Spleen (tissue), 11 donors: ENCODE data around the gene KRT24. TPM values are rescaled to one million over a fixed set of nuclear protein-coding genes. Genes with fewer than 3 reads are reported as not detected.

ENCODE experiments used
- DNase-seq: peaks from one replicate; pipeline ENCODE4 v3.0.0-alpha.2; 2020
- H3K27ac ChIP-seq, 8 donors: fragments of 200-600 bp; sonication (generic) in 7 of 8; 1 replicate in 4 of 8; 2 replicates in 4 of 8; pipeline versions ENCODE4 v1.5.0 to v1.8.0; 2016 to 2021; ENCODE audit warnings: inconsistent platforms in 4 of 8, mild to moderate bottlenecking in 4 of 8, moderate library complexity in 1 of 8
- H3K27me3 ChIP-seq, 7 donors: fragments of 200-600 bp; sonication (generic) in 6 of 7; replicated peaks in 1 of 7; 1 replicate in 4 of 7; 2 replicates in 3 of 7; pipeline versions ENCODE4 v1.5.0 to v1.8.0; 2016 to 2021; ENCODE audit warnings: inconsistent platforms in 3 of 7, mild to moderate bottlenecking in 1 of 7
- H3K36me3 ChIP-seq, 6 donors: fragments of 200-600 bp; sonication (generic) in 5 of 6; 1 replicate in 4 of 6; 2 replicates in 2 of 6; pipeline versions ENCODE4 v1.5.0 to v1.8.0; 2016 to 2021; ENCODE audit warnings: inconsistent platforms in 2 of 6
- H3K4me1 ChIP-seq, 6 donors: fragments of 200-600 bp; sonication (generic) in 5 of 6; 1 replicate in 3 of 6; 2 replicates in 3 of 6; pipeline versions ENCODE4 v1.5.0 to v1.8.0; 2016 to 2021; ENCODE audit warnings: inconsistent platforms in 3 of 6
- H3K4me3 ChIP-seq, 8 donors: fragments of 200-600 bp; sonication (generic) in 7 of 8; 1 replicate in 4 of 8; 2 replicates in 4 of 8; pipeline versions ENCODE4 v1.5.0 to v1.8.0; 2016 to 2021; ENCODE audit warnings: inconsistent platforms in 4 of 8, mild to moderate bottlenecking in 4 of 8, moderate library complexity in 2 of 8
- H3K9me3 ChIP-seq, 8 donors: fragments of 200-600 bp; sonication (generic) in 7 of 8; 1 replicate in 4 of 8; 2 replicates in 4 of 8; pipeline versions ENCODE4 v1.5.0 to v1.8.0; 2016 to 2021; ENCODE audit warnings: inconsistent platforms in 4 of 8
- POLR2A ChIP-seq, 3 donors: fragments of 450-650 bp; IDR thresholded peaks; one replicate each; pipeline ENCODE4 v1.5.1; 2017; ENCODE audit warnings: antibody characterized with exemption in 3 of 3, mild to moderate bottlenecking in 1 of 3
- POLR2AphosphoS5 ChIP-seq, 3 donors: sonication (generic); formaldehyde crosslinking; IDR thresholded peaks; one replicate each; pipeline ENCODE4 v1.5.1; 2017; ENCODE audit warnings: antibody characterized with exemption in 3 of 3
- WGBS, 5 donors: extraction: QIAGEN DNeasy Blood & Tissue Kit in 3 of 5; methylation state at CpG; one replicate each; pipeline versions ENCODE4 v1.1.5 to v1.1.7; 2013 to 2018; 5-methylcytosine and 5-hydroxymethylcytosine counted together
- intact Hi-C: fragments of 100-400 bp; cut with DNase I; formaldehyde crosslinking; loops from one replicate; pipeline ENCODE4 v1.15.0; 2023; ENCODE audit warnings: low total_unique reads
- polyA plus RNA-seq, 3 donors: library from polyadenylated mRNA; stranded (reverse); fragments of 200-250 nt; gene quantifications; one replicate each; pipeline ENCODE4 v1.2.1, GENCODE V29; 2013
- total RNA-seq, 7 donors: library from RNA; depleted of rRNA in 3 of 7; stranded (reverse); fragments of >200 nt in 3 of 7; fragmentation: NEBNext Ultra II Directional in 4 of 7; extraction: Animal tissue kit (Norgen Biotek cat#: 25700) in 4 of 7; gene quantifications; one replicate each; pipeline versions ENCODE4 v1.1.0 to v1.2.1, GENCODE V29; 2016 to 2021
- TF ChIP-seq, protein P1 (sequence below), 11 experiments: fragments of 200-600 bp in 7 of 11; fragments of 450-650 bp in 4 of 11; sonication (generic) in 4 of 11; IDR thresholded peaks in 8 of 11; conservative IDR thresholded peaks in 3 of 11; 1 replicate in 7 of 11; 2 replicates in 4 of 11; pipeline versions ENCODE4 v1.4.0 to v1.8.0; 2016 to 2021; ENCODE audit warnings: antibody characterized with exemption in 11 of 11, inconsistent platforms in 4 of 11, mild to moderate bottlenecking in 1 of 11
- donor health status: healthy with polysubstance abuse.
- donor health status: DM: no; HTN: no; CAD: no; lungs with moderate emphysema.
- donor health status: DM: no; HTN: no; CAD: no.
- donor health status: Bipolar disorder and iron deficiency.
- donor health status: healthy.
- donor health status: DM: no; HTN: no; CAD: no.
- donor health status: DM: yes; HTN: yes; CAD: no.

KRT24 gene
- total and polyA plus RNA-seq, 10 donors: 0.03 TPM; not detected in 9

- WGBS, 5 donors: 77 to 91% (median 82%) methylated on average over 9 of the region's 9 CpGs
Observed at GRCh38 chr17:40694584-40694983, 9.0 kb downstream of the KRT24 start.

GRCh38 chr17:40687106-40687505 lies 16.4 kb downstream of the KRT24 start:
- 83 to 90% (median 87%) methylated on average over 5 of the region's 5 CpGs for WGBS, 5 donors
- H3K4me3 ChIP-seq: no peak overlapping the region

More at GRCh38 chr17:40694584-40694983, 9.0 kb downstream of the KRT24 start:
- H3K27ac ChIP-seq: no peak overlapping the region
- H3K4me3 ChIP-seq: no peak overlapping the region
- no peaks in the 10 kb centered on the region for H3K36me3 ChIP-seq
- H3K9me3 ChIP-seq: no peaks in the 10 kb centered on the region
- TF ChIP-seq, protein P1, sequence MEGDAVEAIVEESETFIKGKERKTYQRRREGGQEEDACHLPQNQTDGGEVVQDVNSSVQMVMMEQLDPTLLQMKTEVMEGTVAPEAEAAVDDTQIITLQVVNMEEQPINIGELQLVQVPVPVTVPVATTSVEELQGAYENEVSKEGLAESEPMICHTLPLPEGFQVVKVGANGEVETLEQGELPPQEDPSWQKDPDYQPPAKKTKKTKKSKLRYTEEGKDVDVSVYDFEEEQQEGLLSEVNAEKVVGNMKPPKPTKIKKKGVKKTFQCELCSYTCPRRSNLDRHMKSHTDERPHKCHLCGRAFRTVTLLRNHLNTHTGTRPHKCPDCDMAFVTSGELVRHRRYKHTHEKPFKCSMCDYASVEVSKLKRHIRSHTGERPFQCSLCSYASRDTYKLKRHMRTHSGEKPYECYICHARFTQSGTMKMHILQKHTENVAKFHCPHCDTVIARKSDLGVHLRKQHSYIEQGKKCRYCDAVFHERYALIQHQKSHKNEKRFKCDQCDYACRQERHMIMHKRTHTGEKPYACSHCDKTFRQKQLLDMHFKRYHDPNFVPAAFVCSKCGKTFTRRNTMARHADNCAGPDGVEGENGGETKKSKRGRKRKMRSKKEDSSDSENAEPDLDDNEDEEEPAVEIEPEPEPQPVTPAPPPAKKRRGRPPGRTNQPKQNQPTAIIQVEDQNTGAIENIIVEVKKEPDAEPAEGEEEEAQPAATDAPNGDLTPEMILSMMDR (IDR thresholded peaks at IDR 0.05 in 8 of 11, conservative IDR thresholded peaks at IDR 0.05 in 3 of 11): no peak
- TF ChIP-seq POLR2AphosphoS5 (IDR thresholded peaks at IDR 0.05) (no peak), POLR2A (IDR thresholded peaks at IDR 0.05) (no peak)
- H3K27me3 ChIP-seq: peaks cover 0 to 42% (median 0%) of the 10 kb centered on the region in 7 donors
- H3K4me1 ChIP-seq: no peaks in the 10 kb centered on the region
- intact Hi-C loops: no loop called here
- no peak for DNase-seq

DNA sequence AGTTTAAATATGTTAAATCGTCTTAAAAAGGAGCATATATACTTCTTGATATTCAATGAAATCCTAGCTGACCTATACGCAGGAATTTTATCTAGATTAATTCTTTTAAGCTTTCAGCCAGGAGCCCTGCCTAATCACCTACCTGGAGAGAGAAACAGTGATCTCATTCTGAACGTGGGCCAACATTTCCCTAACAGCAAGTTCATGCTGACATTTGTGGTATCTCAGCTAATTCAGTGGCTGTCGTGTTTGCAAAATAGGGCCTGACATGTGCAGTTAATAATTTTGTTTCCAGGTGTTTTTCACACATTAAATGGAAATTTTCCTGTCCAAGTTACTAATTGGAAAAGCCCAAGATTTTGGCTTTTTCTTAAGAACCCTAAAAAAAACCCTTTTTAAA lies 17.4 kb downstream of the KRT24 start:
- H3K9me3 ChIP-seq: no peaks in the 10 kb centered on the region
- intact Hi-C loops: no loop called here
- no peak for DNase-seq
- whole genome bisulfite sequencing, 5 donors: 74 to 82% (median 79%) methylated on average over 4 of the region's 4 CpGs
- H3K36me3 ChIP-seq: no peaks in the 10 kb centered on the region
- peaks cover 0 to 24% (median 0%) of the 10 kb centered on the region in 7 donors for H3K27me3 ChIP-seq
- H3K4me3 ChIP-seq: no peak overlapping the region
- H3K27ac ChIP-seq: no peak overlapping the region
- H3K4me1 ChIP-seq: no peaks in the 10 kb centered on the region
- TF ChIP-seq POLR2AphosphoS5 (IDR thresholded peaks at IDR 0.05) (no peak), POLR2A (IDR thresholded peaks at IDR 0.05) (no peak)
- TF ChIP-seq, protein P1 (IDR thresholded peaks at IDR 0.05 in 8 of 11, conservative IDR thresholded peaks at IDR 0.05 in 3 of 11): no peak

More at GRCh38 chr17:40687106-40687505, 16.4 kb downstream of the KRT24 start:
- no peak for DNase-seq
- no peaks in the 10 kb centered on the region for H3K36me3 ChIP-seq
- peaks cover 0 to 20% (median 0%) of the 10 kb centered on the region in 7 donors for H3K27me3 ChIP-seq
- H3K4me1 ChIP-seq: no peaks in the 10 kb centered on the region
- intact Hi-C loops: no loop called here
- TF ChIP-seq, protein P1 (IDR thresholded peaks at IDR 0.05 in 8 of 11, conservative IDR thresholded peaks at IDR 0.05 in 3 of 11): no peak
- TF ChIP-seq POLR2A (IDR thresholded peaks at IDR 0.05) (no peak), POLR2AphosphoS5 (IDR thresholded peaks at IDR 0.05) (no peak)
- no peaks in the 10 kb centered on the region for H3K9me3 ChIP-seq
- H3K27ac ChIP-seq: no peak overlapping the region

DNA sequence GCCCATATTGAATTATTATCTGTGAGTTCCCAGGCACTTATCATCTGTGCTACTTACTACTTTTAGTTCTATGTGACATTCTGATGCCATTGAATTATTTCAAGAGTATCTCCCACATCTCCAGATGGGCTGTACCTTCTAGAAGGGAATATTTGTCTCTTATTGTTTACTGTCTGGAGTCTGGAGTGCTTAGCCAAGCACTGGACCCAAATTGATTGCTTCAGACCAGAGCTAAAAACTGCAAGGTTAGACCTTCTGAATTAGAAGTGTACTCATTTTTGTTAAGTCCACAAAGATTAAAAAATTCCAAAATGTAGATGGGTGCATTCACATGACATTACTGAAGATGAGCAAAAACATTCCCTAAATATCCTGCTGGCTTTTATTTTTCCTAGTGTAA lies 22.6 kb downstream of the KRT24 start:
- no peak for DNase-seq
- Histone ChIP-seq H3K27ac (no peak overlapping the region), H3K4me3 (no peak overlapping the region), H3K9me3 (no peaks in the 10 kb centered on the region), H3K4me1 (no peaks in the 10 kb centered on the region), H3K27me3 (peaks cover 0 to 56% (median 0%) of the 10 kb centered on the region in 7 donors), H3K36me3 (no peaks in the 10 kb centered on the region)
- no peak for TF ChIP-seq POLR2A (IDR thresholded peaks at IDR 0.05)
- no peak for TF ChIP-seq POLR2AphosphoS5 (IDR thresholded peaks at IDR 0.05)
- TF ChIP-seq, protein P1 (IDR thresholded peaks at IDR 0.05 in 8 of 11, conservative IDR thresholded peaks at IDR 0.05 in 3 of 11): no peak
- intact Hi-C loops: no loop called here
